ENCODE measurements around the gene DTHD1. TPM values are rescaled to one million over a fixed set of nuclear protein-coding genes. Genes with fewer than 3 reads are reported as not detected.

The DTHD1 gene
- total and polyA plus RNA-seq, 2 of the 8 experiments (the other 6 are each of a cell fraction or from before 2014, with no cell fraction given) = not detected

DNA sequence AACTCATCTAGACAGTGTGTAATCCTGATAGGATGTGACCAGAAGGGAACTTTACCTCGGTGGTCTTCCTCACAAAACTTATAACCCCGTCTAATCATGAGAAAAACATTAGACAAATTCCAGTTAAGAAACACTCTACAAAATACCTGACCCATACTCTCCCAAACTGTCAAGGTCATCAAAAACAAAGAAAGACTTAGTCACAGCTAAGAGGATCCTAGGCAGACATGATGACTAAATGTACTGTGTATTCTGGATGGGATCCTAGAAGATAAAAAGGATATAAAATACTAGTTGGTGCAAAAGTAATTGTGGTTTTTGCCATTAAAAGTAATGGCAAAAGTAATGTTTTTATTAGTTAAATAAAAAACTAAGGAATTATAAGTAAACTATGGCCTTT is 81.6 kb downstream of the DTHD1 start (continued):
- TF ChIP-seq, protein P1, sequence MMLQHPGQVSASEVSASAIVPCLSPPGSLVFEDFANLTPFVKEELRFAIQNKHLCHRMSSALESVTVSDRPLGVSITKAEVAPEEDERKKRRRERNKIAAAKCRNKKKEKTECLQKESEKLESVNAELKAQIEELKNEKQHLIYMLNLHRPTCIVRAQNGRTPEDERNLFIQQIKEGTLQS (IDR thresholded peaks at IDR 0.05; ENCODE audit: insufficient read depth, low read depth, low read length) = no peak
- TF ChIP-seq RBBP5 (IDR thresholded peaks at IDR 0.05; ENCODE audit: borderline replicate concordance, low read depth, low read length) (no peak), GTF2F1 (IDR thresholded peaks at IDR 0.05; ENCODE audit: borderline replicate concordance, low read depth, low read length) (no peak), POU5F1 (IDR thresholded peaks at IDR 0.05; ENCODE audit: low read depth, low read length) (no peak), NRF1 (IDR thresholded peaks at IDR 0.05; ENCODE audit: low read depth, low read length) (no peak), ASH2L (IDR thresholded peaks at IDR 0.05; ENCODE audit: low read length) (no peak)
